GM19099 (cell line): ENCODE results near the gene SEZ6.

Experiments used
- POLR2A ChIP-seq: IDR thresholded peaks from 3 replicates; pipeline ENCODE4 v1.6.1; 2011; ENCODE audit warnings: low read depth; ENCODE audit not compliant: insufficient read length; ENCODE audit errors: extremely low read depth

The SEZ6 gene

GRCh38 chr17:29005936-29006511 is at the start of gene SEZ6:
TSS of gene SEZ6 (minus strand) at chr17:29006033. CDS start at chr17:29005869, 164 bp downstream.
- no peak for TF ChIP-seq POLR2A

- TF ChIP-seq POLR2A = no peak
Measured at GRCh38 chr17:29054835-29055234, 49.0 kb upstream of the SEZ6 start.

GRCh38 chr17:29051731-29052130 is 45.9 kb upstream of the SEZ6 start:
- TF ChIP-seq POLR2A = no peak

- TF ChIP-seq POLR2A = no peak
Measured at GRCh38 chr17:29051194-29051593, 45.4 kb upstream of the SEZ6 start.

GRCh38 chr17:29050176-29050575 is 44.3 kb upstream of the SEZ6 start:
- no peak for TF ChIP-seq POLR2A

- TF ChIP-seq POLR2A = no peak
Measured at GRCh38 chr17:29049541-29050145, 43.8 kb upstream of the SEZ6 start.

GRCh38 chr17:29048440-29049368 is 42.9 kb upstream of the SEZ6 start:
- no peak for TF ChIP-seq POLR2A

GRCh38 chr17:29046473-29046839 is 40.6 kb upstream of the SEZ6 start:
- TF ChIP-seq POLR2A = no peak

GRCh38 chr17:29045734-29046472 is 40.1 kb upstream of the SEZ6 start:
- TF ChIP-seq POLR2A = no peak

- TF ChIP-seq POLR2A = no peak
Measured at GRCh38 chr17:29045026-29045425, 39.2 kb upstream of the SEZ6 start.

- no peak for TF ChIP-seq POLR2A
Measured at GRCh38 chr17:29043539-29044145, 37.8 kb upstream of the SEZ6 start.

GRCh38 chr17:29042679-29043538 is 37.1 kb upstream of the SEZ6 start, which contains the start of gene PIPOX:
TSS of gene PIPOX (plus strand) at chr17:29043141. CDS start at chr17:29043226, 85 bp downstream.
- TF ChIP-seq POLR2A = no peak

- no peak for TF ChIP-seq POLR2A
Measured at GRCh38 chr17:29042026-29042678, 36.3 kb upstream of the SEZ6 start.
